SK-N-DZ (cell line): ENCODE measurements around the gene PRIMA1.

Source experiments
- DNase-seq: peaks from one replicate; pipeline ENCODE4 v3.0.0-alpha.2; 2015; ENCODE audit warnings: low spot score

PRIMA1 gene

GRCh38 chr14:93732524-93732923 is 55.8 kb downstream of the PRIMA1 start:
- no peak for DNase-seq

GRCh38 chr14:93731753-93732152 is 56.5 kb downstream of the PRIMA1 start:
- DNase-seq: no peak

- no peak for DNase-seq
Observed at GRCh38 chr14:93729993-93730392, 58.3 kb downstream of the PRIMA1 start.

- no peak for DNase-seq
Observed at GRCh38 chr14:93728651-93729016, 59.7 kb downstream of the PRIMA1 start.

- no peak for DNase-seq
Observed at GRCh38 chr14:93727917-93728650, 60.2 kb downstream of the PRIMA1 start.

GRCh38 chr14:93727039-93727740 is 61.1 kb downstream of the PRIMA1 start:
- DNase-seq: peak; percentile 27

- no peak for DNase-seq
Observed at GRCh38 chr14:93725993-93726392, 62.3 kb downstream of the PRIMA1 start.

GRCh38 chr14:93725002-93725582 is 63.2 kb downstream of the PRIMA1 start:
- no peak for DNase-seq

- DNase-seq: no peak
Observed at GRCh38 chr14:93723001-93723400, 65.3 kb downstream of the PRIMA1 start.

GRCh38 chr14:93720981-93721483 is 67.3 kb downstream of the PRIMA1 start:
- no peak for DNase-seq

- DNase-seq: no peak
Observed at GRCh38 chr14:93720076-93720815, 68.0 kb downstream of the PRIMA1 start.

- no peak for DNase-seq
Observed at GRCh38 chr14:93719256-93719655, 69.0 kb downstream of the PRIMA1 start.

- DNase-seq: no peak
Observed at GRCh38 chr14:93717668-93718320, 70.5 kb downstream of the PRIMA1 start.

- DNase-seq: no peak
Observed at GRCh38 chr14:93716746-93717667, 71.3 kb downstream of the PRIMA1 start.

- DNase-seq: no peak
Observed at GRCh38 chr14:93716002-93716745, 72.1 kb downstream of the PRIMA1 start.

- no peak for DNase-seq
Observed at GRCh38 chr14:93715279-93715927, 72.9 kb downstream of the PRIMA1 start.

GRCh38 chr14:93714605-93715004 is 73.7 kb downstream of the PRIMA1 start:
- DNase-seq: no peak

GRCh38 chr14:93713726-93714405 is 74.4 kb downstream of the PRIMA1 start:
- DNase-seq: no peak
